GM21717 (cell line): ENCODE measurements around the gene CD101.

ENCODE experiments used
- ATAC-seq: cut with Tn5 transposase; IDR thresholded peaks from one replicate; pipeline ENCODE4 v1.9.1; 2021; ENCODE audit warnings: mild to moderate bottlenecking, moderate library complexity; ENCODE audit not compliant: unreplicated experiment

CD101 gene

DNA sequence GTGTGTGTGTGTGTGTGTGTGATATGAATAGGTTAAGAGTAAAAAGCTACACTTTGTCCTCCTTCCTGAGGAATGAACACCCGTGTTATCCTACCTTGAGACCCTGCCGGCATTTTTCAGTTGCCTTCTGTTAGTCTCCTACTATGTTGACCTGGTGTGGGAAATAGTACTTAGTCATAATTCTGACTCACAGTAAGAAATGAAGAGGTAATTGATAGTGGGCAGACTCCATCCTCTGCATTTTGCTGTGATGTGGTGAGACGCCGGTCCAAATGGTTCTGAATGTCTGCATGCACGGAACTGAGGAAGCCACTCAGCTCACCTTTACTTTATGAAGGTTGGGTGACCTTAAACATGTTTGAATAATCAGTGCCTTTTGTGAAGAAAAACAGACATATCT is 12.6 kb downstream of the CD101 start:
- no peak for ATAC-seq

- ATAC-seq: no peak
These were observed 14.2 kb downstream of the CD101 start for GRCh38 chr1:117015724-117016123.

DNA sequence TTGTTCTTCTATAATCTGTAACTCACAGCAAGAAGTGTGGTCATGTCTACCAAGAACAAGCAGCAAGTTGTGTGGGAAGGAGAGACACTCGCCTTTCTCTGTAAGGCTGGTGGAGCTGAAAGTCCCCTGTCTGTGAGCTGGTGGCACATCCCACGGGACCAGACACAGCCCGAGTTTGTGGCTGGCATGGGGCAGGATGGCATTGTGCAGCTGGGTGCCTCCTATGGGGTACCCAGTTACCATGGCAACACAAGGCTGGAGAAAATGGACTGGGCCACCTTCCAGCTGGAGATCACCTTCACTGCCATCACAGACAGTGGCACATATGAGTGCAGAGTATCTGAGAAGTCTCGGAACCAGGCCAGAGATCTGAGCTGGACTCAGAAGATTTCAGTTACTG is 15.5 kb downstream of the CD101 start:
- ATAC-seq: no peak

DNA sequence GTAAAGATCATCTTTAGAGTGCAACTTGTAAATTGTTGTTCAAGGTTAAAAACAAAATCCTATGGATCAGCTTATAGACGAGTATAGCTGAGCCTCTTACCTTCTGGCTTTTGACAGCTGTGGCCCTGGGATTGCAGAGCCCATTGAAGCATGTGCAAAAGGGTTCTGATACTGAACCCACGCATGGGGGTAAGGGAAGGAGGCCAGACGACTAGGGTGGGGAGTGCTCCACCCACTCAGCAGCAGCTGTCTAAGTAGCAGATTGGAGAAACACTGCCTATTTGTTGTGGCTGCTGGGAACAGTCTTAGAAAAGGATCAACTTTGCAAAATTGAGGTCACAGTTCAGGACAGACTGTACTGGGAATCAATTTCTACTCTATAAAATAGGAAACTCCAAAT is 16.1 kb downstream of the CD101 start:
- no peak for ATAC-seq

- no peak for ATAC-seq
These were observed 19.1 kb downstream of the CD101 start for GRCh38 chr1:117020526-117021156.

DNA sequence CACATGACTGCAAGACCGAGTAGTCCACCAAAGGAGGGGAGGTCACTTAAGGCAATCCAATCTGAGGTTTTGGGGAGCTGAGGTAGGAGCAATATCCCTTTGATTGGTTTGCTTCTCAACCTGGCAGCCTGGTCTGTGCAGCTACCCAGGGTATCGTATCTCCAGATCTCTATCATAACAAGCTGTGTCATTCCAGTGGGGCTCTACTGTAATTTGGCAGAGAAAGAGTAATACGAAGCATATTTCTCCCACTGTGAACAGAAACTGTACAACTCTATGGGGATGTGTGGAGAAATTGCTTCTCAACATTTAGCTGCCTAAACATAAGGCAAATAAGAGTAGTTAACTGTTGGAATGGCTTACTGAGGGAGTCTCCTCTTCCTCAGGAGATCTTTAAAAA is 20.6 kb downstream of the CD101 start:
- no peak for ATAC-seq

DNA sequence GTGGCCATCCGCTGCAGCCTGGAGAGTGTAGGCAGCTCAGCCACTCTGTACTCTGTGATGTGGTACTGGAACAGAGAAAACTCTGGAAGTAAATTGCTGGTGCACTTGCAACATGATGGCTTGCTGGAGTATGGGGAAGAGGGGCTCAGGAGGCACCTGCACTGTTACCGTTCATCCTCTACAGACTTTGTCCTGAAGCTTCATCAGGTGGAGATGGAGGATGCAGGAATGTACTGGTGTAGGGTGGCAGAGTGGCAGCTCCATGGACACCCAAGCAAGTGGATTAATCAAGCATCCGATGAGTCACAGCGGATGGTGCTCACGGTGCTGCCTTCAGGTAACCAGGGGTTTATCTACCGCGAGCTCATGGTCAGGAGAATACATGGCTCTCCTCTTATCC is 24.0 kb downstream of the CD101 start:
- no peak for ATAC-seq

DNA sequence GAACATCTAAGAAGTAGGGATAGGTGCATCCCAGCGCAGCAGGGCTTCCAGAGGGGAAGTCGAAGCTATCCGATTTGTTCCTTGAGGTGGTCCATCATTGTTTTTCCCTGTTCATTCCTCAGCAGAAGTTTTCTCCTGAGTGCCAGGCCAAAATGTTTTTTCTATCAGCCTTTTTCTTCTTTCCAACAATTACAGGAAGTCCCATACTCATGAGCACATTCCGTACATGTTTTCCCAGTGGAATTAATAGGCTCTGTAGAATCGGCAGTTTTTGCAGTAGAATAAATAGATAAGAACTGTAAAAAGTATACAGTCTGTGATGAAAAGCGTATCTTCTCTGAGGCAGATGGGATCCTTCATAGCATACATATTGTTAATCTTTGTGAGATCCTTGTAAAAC is 24.8 kb downstream of the CD101 start:
- no peak for ATAC-seq

DNA sequence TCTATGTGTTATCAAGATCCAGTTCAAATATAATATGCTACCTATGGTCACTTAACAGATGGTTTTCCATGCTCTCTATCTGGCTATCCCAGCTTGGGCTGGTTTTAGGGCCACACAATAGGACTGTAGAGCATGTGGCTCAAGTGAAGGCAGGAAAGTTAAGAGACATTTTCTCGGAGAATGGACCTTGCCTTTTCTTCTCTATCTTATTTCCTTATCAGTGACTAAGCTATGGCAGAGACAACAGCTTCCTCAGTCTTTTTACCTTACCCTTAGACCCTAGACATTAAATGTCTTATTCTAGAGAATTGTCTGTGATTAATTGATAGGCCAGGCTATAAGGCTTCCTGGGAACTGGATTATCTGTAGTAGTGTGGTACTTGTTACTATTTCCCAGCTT is 28.1 kb downstream of the CD101 start:
- no peak for ATAC-seq

DNA sequence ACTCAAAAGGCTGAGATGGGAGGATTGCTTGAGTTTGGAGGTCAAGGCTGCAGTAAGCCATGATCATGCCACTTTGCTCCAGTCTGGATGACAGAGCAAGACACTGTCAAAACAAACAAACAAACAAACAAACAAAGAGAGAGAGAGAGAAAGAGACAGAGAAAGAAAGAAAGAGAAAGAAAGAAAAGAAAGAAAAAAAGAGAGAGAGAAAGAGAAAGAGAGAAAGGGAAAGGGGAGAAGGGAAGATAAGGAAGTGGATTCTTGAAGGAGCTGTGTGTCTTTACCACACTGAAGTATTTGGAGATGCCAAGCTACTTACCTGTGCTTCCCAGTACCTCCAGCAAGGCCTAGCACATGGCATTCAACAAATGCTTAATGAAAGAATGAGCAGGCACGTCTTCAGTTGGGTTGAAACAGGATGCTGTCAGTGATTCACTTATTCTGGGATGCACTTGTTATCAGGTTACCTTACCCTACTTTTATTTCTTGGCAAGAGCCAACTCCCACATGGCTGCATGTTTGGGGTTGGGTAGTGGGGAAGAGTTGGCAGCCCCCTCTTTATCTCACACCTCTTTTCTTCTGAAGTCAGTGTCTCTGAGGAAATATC is 28.8 kb downstream of the CD101 start:
- no peak for ATAC-seq

- ATAC-seq: no peak
These were observed 30.7 kb downstream of the CD101 start for GRCh38 chr1:117032266-117032665.

DNA sequence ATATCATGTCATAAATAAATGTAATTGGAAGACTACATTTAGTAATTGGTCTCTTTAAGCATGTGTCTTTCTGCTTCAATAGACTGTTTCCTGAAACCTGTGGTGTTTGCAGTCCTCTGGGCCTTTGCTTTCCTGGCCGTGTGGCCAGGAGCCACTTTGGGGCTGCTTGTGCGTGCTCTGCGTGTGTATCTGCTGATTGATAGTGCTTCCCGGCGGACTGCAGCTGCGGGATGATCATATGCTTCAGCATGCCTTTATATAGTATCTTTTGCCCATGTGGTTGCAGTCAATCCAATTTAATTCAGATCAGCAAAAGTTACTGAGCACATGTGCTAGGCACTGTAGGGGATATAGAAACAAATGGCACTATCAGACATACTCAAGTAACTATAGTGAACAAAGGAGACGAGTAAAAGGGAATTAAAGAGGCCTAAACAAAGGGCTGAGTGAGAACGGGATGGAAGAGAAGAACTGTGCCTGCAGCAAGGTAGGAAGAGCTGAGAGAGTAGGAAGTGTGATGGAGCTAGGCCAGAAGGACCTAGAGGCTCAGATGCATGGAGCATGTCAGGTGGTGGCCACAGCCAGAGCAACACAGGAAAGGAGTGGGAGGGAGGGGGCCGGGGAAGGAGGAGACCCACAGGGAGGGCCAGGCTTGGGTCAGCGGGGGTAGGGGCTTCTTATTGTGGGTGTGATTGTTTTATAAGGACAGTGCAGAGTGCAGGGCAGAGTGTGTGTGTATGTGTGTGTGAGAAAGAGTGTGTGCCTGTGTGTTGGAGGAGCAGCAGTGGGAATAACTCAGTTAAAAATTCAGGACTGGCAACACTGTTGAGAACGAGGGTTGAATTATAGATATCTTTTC is 31.4 kb downstream of the CD101 start:
- ATAC-seq: no peak

DNA sequence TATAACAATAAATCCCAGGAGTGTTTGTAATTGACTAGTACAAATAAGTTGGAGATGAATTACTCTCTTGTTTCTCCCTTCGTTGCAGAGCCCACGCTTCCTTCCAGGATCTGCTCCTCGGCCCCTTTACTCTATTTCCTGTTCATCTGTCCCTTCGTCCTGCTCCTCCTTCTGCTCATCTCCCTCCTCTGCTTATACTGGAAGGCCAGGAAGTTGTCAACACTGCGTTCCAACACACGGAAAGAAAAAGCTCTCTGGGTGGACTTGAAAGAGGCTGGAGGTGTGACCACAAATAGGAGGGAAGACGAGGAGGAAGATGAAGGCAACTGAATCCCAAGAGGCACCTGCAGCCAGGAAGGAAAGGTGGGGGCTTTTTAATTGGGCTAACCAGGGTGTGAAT is 32.2 kb downstream of the CD101 start:
- ATAC-seq: no peak

DNA sequence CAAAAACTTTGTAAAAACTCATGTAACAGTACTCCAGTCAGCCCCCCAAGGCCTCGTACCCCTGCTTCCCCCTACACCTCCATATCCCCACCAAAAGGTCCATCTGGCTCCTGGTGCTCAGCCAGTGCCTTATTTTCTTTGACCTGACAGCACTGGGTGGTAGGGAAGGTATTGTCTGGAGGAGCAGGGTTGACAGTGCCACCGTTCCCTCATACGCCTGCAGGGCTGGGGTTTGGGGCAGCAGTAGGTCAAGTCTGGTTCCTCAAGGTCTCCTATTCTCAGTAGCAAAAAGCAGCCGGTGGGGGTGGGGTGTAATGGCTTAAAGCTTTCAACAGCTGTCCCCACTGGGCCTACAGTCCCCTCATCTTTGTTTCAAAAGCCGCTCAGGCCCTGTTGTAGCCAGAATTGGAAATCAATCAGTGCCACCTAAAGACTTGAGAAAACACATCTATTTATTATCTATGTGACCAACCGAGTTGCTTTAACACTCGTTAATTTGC is 33.3 kb downstream of the CD101 start:
- ATAC-seq: no peak

DNA sequence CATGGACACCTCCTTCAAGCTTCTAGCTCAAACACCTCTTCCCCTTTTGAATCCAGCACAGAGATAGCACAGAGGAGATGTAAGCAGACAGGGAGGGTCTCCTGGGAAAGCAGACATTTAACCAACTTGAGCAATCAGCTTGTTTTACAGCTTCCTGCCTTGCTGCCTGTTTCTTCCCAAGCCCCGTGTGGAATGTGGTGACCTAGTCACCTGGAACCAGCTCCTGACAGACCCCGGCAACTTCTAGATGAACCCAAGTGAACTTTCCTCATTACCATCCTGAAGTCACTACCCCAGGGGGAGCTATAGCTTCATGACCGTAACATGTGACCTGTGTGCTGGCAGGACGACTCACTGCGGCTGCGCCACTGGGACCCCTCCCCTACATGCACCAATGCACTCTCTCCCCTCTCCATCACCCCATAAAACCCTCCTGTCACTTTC is 34.5 kb downstream of the CD101 start:
- ATAC-seq: no peak

- ATAC-seq: no peak
These were observed 36.2 kb downstream of the CD101 start for GRCh38 chr1:117037802-117038201.

- no peak for ATAC-seq
These were observed 36.7 kb downstream of the CD101 start for GRCh38 chr1:117038236-117038635.

DNA sequence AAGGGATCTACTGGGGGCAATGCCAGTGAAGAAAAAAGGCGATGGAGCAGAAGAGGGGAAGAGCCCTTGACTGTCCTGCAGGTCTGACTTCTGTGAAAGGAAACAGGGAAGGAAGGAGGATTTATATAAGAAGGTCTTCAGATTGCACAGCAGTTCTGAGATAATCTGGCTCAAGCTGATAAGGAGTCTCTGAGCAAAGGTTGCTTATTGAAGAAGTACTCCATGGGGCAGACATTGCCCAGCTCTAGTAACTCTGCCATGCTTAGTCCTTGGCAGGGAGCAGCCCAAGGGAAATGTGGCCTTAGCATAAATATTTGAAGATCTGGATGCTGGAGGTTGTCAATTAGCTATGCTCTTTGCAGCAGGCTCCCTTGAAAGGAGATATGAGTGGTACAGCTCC is 42.7 kb downstream of the CD101 start:
- no peak for ATAC-seq

GRCh38 chr1:117045644-117046043 is 44.1 kb downstream of the CD101 start:
- ATAC-seq: no peak

DNA sequence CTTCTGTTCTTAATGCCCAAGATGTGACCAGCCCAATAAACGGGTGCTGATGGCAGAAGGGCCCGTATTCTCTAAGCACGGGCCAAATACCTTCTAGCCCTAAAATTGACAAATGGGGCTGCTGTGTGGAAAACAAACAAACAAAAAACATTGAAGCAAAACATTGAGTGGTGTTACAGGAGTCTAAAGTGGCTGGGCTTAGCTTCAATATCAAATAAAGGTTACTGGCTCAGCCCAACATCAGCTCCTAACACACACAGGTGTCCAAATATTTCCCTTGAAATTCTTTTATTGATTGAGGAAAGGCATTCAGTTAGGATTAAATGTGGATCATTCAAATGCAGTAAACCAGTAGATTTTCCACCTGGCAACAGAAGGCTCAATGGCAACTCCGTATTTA is 45.2 kb downstream of the CD101 start:
- ATAC-seq: no peak

DNA sequence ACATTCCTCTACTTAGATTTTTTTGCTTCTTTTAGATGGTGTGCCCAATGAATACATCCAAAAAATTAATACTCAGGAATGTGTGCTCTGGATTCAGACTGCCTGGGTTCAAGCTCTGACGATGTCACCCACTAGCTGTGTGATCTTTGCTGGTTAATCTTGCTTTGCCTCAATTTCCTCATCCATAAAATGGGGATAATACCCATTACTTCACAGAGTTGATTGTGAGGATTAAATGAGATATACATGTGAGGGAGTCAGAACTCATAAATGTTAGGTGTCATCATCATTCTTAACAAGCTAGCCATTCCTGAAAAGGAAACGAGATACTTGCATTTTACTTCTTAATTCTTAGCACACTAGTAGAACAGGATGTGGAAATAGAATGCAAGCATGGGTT is 45.7 kb downstream of the CD101 start:
- ATAC-seq: no peak

- ATAC-seq: no peak
These were observed 48.3 kb downstream of the CD101 start for GRCh38 chr1:117049857-117050256.
